ENCODE results near the gene GRM7.

DNA sequence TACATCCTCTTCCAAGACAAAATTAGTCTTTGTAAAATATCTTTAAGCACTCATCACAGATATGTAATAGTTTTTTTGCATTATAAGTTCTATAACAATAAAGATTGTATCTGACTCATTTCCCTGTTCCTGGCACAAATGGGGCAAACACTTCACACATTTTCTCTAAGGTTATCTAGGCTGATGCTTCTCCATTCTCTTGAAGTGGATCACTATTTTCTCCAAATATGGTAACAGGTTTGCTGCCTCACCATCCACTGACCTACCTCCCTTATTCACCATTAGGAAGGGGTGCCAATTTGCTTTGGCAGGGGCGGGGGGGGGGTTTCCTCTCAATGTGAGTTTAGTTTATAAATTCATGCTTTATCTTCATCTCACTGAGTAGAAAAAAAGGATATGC, 873.0 kb downstream of the GRM7 start:
- TF ChIP-seq CTCF (IDR thresholded peaks at IDR 0.05; ENCODE audit: low read length): no peak
- no peak for TF ChIP-seq EZH2phosphoT487 (IDR thresholded peaks at IDR 0.05; ENCODE audit: low read length)
- TF ChIP-seq EZH2 (optimal IDR thresholded peaks at IDR 0.05; ENCODE audit: low read depth, low read length): no peak
